Osteoblast (primary cell): ENCODE measurements around the gene HRCT1. TPM values are rescaled to one million over a fixed set of nuclear protein-coding genes. Genes with fewer than 3 reads are reported as not detected.
A peak's percentile ranks its signal among the peaks of the same experiment; 100 is the strongest.
"Not testable (repeated sequence)": the region's sequence is repeated elsewhere in the genome, so short reads cannot be mapped to it uniquely, and the experiment has no call there.

ENCODE experiments used
- DNase-seq: peaks from one replicate; pipeline ENCODE4 v3.0.0; 2011; ENCODE audit warnings: low spot score, mixed read lengths; ENCODE audit not compliant: insufficient read length; ENCODE audit errors: missing footprints
- H2AFZ ChIP-seq: 2 replicates; pipeline ENCODE4 v1.6.0; 2011; ENCODE audit warnings: mild to moderate bottlenecking, low read length
- H3K27ac ChIP-seq: 2 replicates; pipeline ENCODE4 v1.5.1; 2011; ENCODE audit warnings: mild to moderate bottlenecking, low read depth, low read length, moderate library complexity
- H3K27me3 ChIP-seq: 2 replicates; pipeline ENCODE4 v1.6.0; 2012; ENCODE audit warnings: mild to moderate bottlenecking, control low read depth, inconsistent platforms, low read length, moderate library complexity; ENCODE audit not compliant: insufficient read depth
- H3K36me3 ChIP-seq: 2 replicates; pipeline ENCODE4 v1.5.1; 2011; ENCODE audit warnings: mild to moderate bottlenecking, low read length, control low read depth, moderate library complexity; ENCODE audit not compliant: insufficient read depth
- H3K4me1 ChIP-seq: 2 replicates; pipeline ENCODE4 v1.5.1; 2011; ENCODE audit warnings: mild to moderate bottlenecking, low read length, control low read depth, moderate library complexity; ENCODE audit not compliant: insufficient read depth
- H3K4me2 ChIP-seq: 2 replicates; pipeline ENCODE4 v1.6.0; 2011; ENCODE audit warnings: mild to moderate bottlenecking, low read length; ENCODE audit not compliant: insufficient read depth
- H3K4me3 ChIP-seq: fragments of 200-600 bp; sonication (generic); 3 replicates; pipeline ENCODE4 v1.5.1; 2012; ENCODE audit warnings: mild to moderate bottlenecking, low read length, inconsistent platforms; ENCODE audit not compliant: insufficient read depth
- H3K79me2 ChIP-seq: 2 replicates; pipeline ENCODE4 v1.6.0; 2012; ENCODE audit warnings: mild to moderate bottlenecking, low read length, control low read depth, inconsistent platforms; ENCODE audit not compliant: insufficient read depth
- H3K9me3 ChIP-seq: 2 replicates; pipeline ENCODE4 v1.5.1; 2011; ENCODE audit warnings: low read depth, low read length, control low read depth
- H4K20me1 ChIP-seq: 2 replicates; pipeline ENCODE4 v1.6.0; 2012; ENCODE audit warnings: mild to moderate bottlenecking, low read length, control low read depth; ENCODE audit not compliant: insufficient read depth
- CTCF ChIP-seq: IDR thresholded peaks from 2 replicates; pipeline ENCODE4 v1.5.1; 2011; ENCODE audit warnings: mild to moderate bottlenecking, low read depth, low read length, moderate library complexity; ENCODE audit errors: extremely low read depth
- total RNA-seq: library from RNA; depleted of rRNA; stranded (reverse); fragments of >200 nt; gene quantifications from 2 replicates; pipeline ENCODE4 v1.2.3, GENCODE V29; 2012

HRCT1 gene
- total RNA-seq, 1 donor: 5.1 TPM

- H3K4me3 ChIP-seq: no peak overlapping the region
- no peaks in the 10 kb centered on the region for H3K79me2 ChIP-seq
- H3K4me2 ChIP-seq: no peak overlapping the region
- TF ChIP-seq CTCF: no peak
- no peak for DNase-seq
- H3K9me3 ChIP-seq: no peaks in the 10 kb centered on the region
- H3K4me1 ChIP-seq: peaks cover 52% of the 10 kb centered on the region
- no peaks in the 10 kb centered on the region for H4K20me1 ChIP-seq
- H3K36me3 ChIP-seq: no peaks in the 10 kb centered on the region
- peak overlapping the region; percentile 98 for H3K27ac ChIP-seq
- H3K27me3 ChIP-seq: no peaks in the 10 kb centered on the region
- no peak overlapping the region for H2AFZ ChIP-seq
Measured at GRCh38 chr9:35932735-35933134, 26.7 kb downstream of the HRCT1 start.

GRCh38 chr9:35933550-35934067 lies 27.6 kb downstream of the HRCT1 start:
- H3K36me3 ChIP-seq: no peaks in the 10 kb centered on the region
- no peak for TF ChIP-seq CTCF
- peak overlapping the region; percentile 98 for H3K27ac ChIP-seq
- H3K4me2 ChIP-seq: peak overlapping the region; percentile 0
- peak overlapping the region; percentile 32 for H2AFZ ChIP-seq
- no peaks in the 10 kb centered on the region for H4K20me1 ChIP-seq
- DNase-seq: no peak
- no peaks in the 10 kb centered on the region for H3K27me3 ChIP-seq
- no peaks in the 10 kb centered on the region for H3K79me2 ChIP-seq
- H3K4me1 ChIP-seq: peaks cover 46% of the 10 kb centered on the region
- H3K9me3 ChIP-seq: no peaks in the 10 kb centered on the region
- no peak overlapping the region for H3K4me3 ChIP-seq

GRCh38 chr9:35934069-35934468 lies 28.1 kb downstream of the HRCT1 start:
- not testable (repeated sequence) for H4K20me1 ChIP-seq, H2AFZ ChIP-seq, H3K27me3 ChIP-seq, H3K36me3 ChIP-seq, H3K9me3 ChIP-seq, DNase-seq, H3K79me2 ChIP-seq, H3K4me3 ChIP-seq
- Histone ChIP-seq H3K4me2 (peak overlapping the region; percentile 0), H3K4me1 (peaks cover 43% of the 10 kb centered on the region), H3K27ac (peak overlapping the region; percentile 98)

GRCh38 chr9:35935261-35935660 lies 29.3 kb downstream of the HRCT1 start:
- no peak for TF ChIP-seq CTCF
- Histone ChIP-seq H4K20me1 (no peaks in the 10 kb centered on the region), H3K79me2 (no peaks in the 10 kb centered on the region), H3K27me3 (no peaks in the 10 kb centered on the region), H3K9me3 (no peaks in the 10 kb centered on the region), H3K36me3 (no peaks in the 10 kb centered on the region), H3K4me3 (no peak overlapping the region), H2AFZ (no peak overlapping the region), H3K4me1 (peaks cover 40% of the 10 kb centered on the region), H3K4me2 (peak overlapping the region; percentile 41), H3K27ac (peak overlapping the region; percentile 98)
- no peak for DNase-seq
